HG02840 (cell line): Measurements from ENCODE around the gene PLCD4.

Experiments used
- ATAC-seq: cut with Tn5 transposase; IDR thresholded peaks from one replicate; pipeline ENCODE4 v1.9.1; 2021; ENCODE audit warnings: mild to moderate bottlenecking, moderate library complexity, moderate number of reproducible peaks; ENCODE audit not compliant: unreplicated experiment, low FRiP score

The PLCD4 gene

DNA sequence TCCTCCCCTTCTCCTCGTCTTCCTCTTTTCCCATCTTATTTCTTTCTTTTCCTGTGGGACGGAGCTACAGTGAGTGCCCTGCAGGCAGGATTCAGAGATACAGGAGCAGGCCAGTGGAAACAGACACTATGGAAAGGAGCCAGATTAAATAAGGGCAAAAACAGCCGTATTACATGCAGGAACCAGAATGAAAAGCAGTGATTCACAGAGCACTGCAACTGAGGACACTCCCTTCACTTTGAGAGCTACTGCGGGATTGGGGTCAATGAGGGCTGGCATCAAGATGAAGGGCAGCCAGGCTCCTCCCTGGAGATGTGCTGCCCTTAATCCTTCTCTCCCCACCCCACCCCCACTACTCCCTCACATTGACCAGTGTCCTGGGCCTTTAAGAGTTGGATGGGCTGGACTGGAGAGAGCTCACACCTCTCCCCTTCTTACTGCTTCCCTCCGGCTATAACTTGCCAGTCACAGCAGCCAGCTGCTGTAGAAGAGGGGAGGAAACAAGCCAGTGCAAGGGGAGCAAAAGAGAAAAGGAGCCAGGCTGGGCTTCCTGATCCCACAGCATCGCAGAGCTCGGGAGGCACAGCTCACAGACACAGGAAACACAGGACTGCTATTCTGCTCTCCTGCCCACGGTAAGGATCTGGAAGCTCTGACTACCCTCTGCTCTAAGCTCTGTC lies at the start of gene PLCD4:
PLCD4 (plus strand) TSS at position 464 of the 680 bp plus-strand sequence. CDS start 7,841 bp downstream, outside the sequence.
- ATAC-seq = no peak

GRCh38 chr2:218557941-218558340 lies 49.8 kb upstream of the PLCD4 start:
- ATAC-seq = no peak

DNA sequence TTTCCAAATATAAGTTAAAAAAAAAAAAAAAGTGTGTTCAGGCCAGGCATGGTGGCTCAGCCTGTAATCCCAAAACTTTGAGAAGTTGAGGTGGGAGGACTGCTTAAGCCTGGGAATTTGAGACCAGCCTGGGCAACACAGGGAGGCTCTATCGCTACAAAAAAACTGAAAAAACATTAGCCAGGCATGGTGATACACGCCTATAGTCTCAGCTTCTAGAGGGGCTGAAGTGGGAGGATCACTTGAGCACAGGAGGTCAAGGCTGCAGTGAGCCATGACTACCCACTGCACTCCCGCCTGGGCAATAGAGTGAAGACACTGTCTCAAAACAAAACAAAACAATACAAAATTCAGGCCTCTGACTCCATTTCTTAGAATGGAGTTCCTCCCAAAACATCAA lies 48.7 kb upstream of the PLCD4 start:
- ATAC-seq = no peak

DNA sequence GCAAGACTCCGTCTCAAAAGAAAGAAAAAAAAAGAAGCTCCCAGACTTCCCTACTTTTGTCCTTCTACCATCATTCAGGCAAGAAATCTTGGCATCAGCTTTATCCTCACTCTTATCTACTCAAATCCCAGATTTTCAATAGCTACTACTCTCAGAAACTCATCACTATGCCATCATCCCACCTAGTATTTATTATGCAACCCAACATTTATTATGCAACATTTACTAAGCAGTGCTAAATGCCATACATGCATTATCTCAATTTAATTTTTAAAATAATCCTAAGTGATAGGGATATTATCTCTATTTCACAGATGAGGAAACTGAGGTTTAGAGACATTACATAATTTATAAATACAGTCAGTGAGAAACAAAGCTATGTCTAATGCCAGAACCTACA lies 43.6 kb upstream of the PLCD4 start:
- ATAC-seq = no peak

- ATAC-seq = no peak
Measured at GRCh38 chr2:218566296-218566695, 41.4 kb upstream of the PLCD4 start.

DNA sequence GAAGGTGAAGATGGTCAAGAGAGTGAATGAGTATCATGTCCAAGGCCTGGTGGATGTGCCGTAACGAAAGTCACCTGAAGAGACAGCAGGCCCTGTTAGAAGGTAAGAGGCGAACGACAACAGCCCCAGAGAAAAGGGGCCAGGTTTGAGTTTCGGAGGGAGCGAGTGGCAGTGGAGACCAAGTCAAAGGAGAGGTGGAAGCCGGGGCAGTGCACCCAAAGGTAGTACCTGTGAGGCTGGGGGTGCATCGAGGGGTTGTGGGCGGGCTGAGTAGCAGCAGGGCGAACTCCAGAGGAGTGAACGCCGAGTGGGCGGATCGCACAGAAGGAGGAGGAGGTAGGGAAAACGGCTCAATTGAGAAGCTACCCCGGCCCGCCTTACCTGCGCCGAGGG lies 39.9 kb upstream of the PLCD4 start:
- peak; percentile 42 for ATAC-seq

GRCh38 chr2:218568190-218569037 lies 39.3 kb upstream of the PLCD4 start, which contains the start of the genes CNOT9 and USP37:
TSS of gene CNOT9 (plus strand) at chr2:218568839. CDS start at chr2:218568955, 116 bp downstream.
TSS of gene USP37 (minus strand) at chr2:218568351. CDS start at chr2:218558653, 9,698 bp downstream.
- peak; percentile 82 for ATAC-seq

DNA sequence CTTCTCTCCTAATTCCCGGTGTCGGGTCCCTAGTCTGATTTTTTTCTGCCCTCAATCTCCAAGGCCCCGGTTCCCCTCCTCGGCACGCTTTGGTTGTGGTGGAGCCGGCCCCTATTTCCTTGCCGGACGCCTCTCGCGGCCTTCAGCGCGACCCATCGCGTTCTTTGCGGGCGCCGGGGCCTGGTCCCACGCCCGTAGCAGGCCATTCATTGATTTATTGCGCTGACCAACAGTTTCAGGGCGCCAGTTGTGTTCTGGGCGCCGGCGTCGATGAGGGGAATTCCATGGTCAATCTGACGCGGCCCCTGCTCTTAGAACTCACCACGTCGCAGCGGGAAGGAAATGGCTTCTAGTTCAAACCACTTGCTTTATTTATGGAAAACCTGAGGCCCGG lies 38.7 kb upstream of the PLCD4 start:
- ATAC-seq = peak; percentile 22

- no peak for ATAC-seq
Measured at GRCh38 chr2:218569661-218570500, 37.8 kb upstream of the PLCD4 start.

GRCh38 chr2:218570850-218571249 lies 36.8 kb upstream of the PLCD4 start:
- ATAC-seq = no peak

GRCh38 chr2:218576854-218577253 lies 30.8 kb upstream of the PLCD4 start:
- ATAC-seq = no peak

GRCh38 chr2:218577482-218578220 lies 30.0 kb upstream of the PLCD4 start:
- no peak for ATAC-seq

- ATAC-seq = no peak
Measured at GRCh38 chr2:218578272-218578877, 29.3 kb upstream of the PLCD4 start.

DNA sequence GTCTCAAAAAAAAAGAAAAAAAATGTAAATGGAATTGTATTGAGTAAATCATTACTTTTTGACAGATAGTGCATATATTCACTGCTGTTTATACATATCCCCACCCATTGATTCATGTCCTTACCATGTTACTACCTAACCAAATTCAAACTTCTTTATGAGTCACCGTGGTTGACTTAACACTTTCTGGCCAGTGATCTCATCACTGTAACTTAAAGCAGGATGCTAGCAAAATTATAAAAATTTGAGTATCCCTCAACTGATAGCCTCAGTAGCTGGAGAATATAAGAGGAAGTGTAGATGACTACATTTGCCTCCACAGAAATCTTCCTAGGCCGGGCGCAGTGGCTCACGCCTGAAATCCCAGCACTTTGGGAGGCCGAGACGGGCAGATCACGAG lies 25.6 kb upstream of the PLCD4 start:
- no peak for ATAC-seq

- no peak for ATAC-seq
Measured at GRCh38 chr2:218583983-218584850, 23.5 kb upstream of the PLCD4 start.

GRCh38 chr2:218585541-218585940 lies 22.2 kb upstream of the PLCD4 start:
- no peak for ATAC-seq

- ATAC-seq = no peak
Measured at GRCh38 chr2:218605432-218605831, 2.3 kb upstream of the PLCD4 start.

- no peak for ATAC-seq
Measured at GRCh38 chr2:218615868-218616315, 8.2 kb downstream of the PLCD4 start.
